K562 (cell line): ENCODE data around the gene MAP3K19. TPM values are rescaled to one million over a fixed set of nuclear protein-coding genes. Genes with fewer than 3 reads are reported as not detected.

ENCODE experiments used
- CBFA2T2 ChIP-seq: fragments of 450-650 bp; conservative IDR thresholded peaks from 2 replicates; pipeline ENCODE4 v1.6.1; 2017; ENCODE audit warnings: mild to moderate bottlenecking
- DNMT1 ChIP-seq: fragments of 450-650 bp; IDR thresholded peaks from 2 replicates; pipeline ENCODE4 v1.6.1; 2016; ENCODE audit warnings: antibody characterized with exemption, mild to moderate bottlenecking
- MYC ChIP-seq, 2 experiments: fragments of 250-450 bp in 1 of 2; sonication (Bioruptor Pico) in 1 of 2; IDR thresholded peaks; 2 replicates each; pipeline versions ENCODE4 v1.5.1 to v1.6.1; 2012 to 2021; ENCODE audit warnings: low read depth in 2 of 2, borderline replicate concordance in 1 of 2, improper control_type of control experiment in 1 of 2, low read length in 1 of 2, mild to moderate bottlenecking in 1 of 2, moderate library complexity in 1 of 2
- NFIX ChIP-seq: fragments of 250-450 bp; sonication (Bioruptor Pico); IDR thresholded peaks from 2 replicates; pipeline ENCODE4 v1.4.0; 2020; ENCODE audit warnings: low read depth, mild to moderate bottlenecking, moderate library complexity
- PTBP1 ChIP-seq: fragments of 200-400 bp; formaldehyde crosslinking; IDR thresholded peaks from 2 replicates; pipeline ENCODE4 v1.6.1; 2017; ENCODE audit warnings: low read depth, low read length
- RBM14 ChIP-seq: fragments of 200-400 bp; formaldehyde crosslinking; IDR thresholded peaks from 2 replicates; pipeline ENCODE4 v1.6.1; 2018; ENCODE audit warnings: low read depth, mild to moderate bottlenecking, low read length, moderate library complexity, borderline replicate concordance; ENCODE audit not compliant: insufficient read depth
- TEAD2 ChIP-seq: fragments of 450-650 bp; IDR thresholded peaks from 2 replicates; pipeline ENCODE4 v1.6.1; 2016; ENCODE audit warnings: missing genetic modification characterization, control low read depth, missing compliant biosample characterization
- YY1 ChIP-seq, 3 experiments: IDR thresholded peaks; 2 replicates each; pipeline ENCODE4 v1.6.1; 2011; ENCODE audit warnings: low read length in 2 of 3, mild to moderate bottlenecking in 2 of 3, moderate library complexity in 2 of 3, borderline replicate concordance in 1 of 3, control low read depth in 1 of 3, low read depth in 1 of 3; ENCODE audit not compliant: insufficient read depth in 3 of 3, insufficient replicate concordance in 2 of 3, control insufficient read depth in 1 of 3, insufficient read length in 1 of 3; ENCODE audit errors: extremely low read depth in 1 of 3
- ZC3H4 ChIP-seq: sonication (generic); formaldehyde crosslinking; IDR thresholded peaks from 2 replicates; pipeline ENCODE4 v1.9.0; 2021; ENCODE audit warnings: missing genetic modification reagents, borderline replicate concordance
- ZNF133 ChIP-seq: fragments of 250-450 bp; sonication (Bioruptor Pico); IDR thresholded peaks from 2 replicates; pipeline ENCODE4 v1.4.0; 2020; ENCODE audit warnings: mild to moderate bottlenecking
- ZNF175 ChIP-seq: fragments of 200-800 bp; sonication (Bioruptor generic); IDR thresholded peaks from 2 replicates; pipeline ENCODE4 v1.6.1; 2016; ENCODE audit warnings: low read depth, mild to moderate bottlenecking, missing genetic modification characterization, missing compliant biosample characterization
- ZNF695 ChIP-seq: fragments of 450-650 bp; formaldehyde crosslinking; IDR thresholded peaks from 2 replicates; pipeline ENCODE4 v1.4.0; 2020; ENCODE audit warnings: mild to moderate bottlenecking, moderate library complexity
- polyA plus RNA-seq, 8 experiments: library from polyadenylated mRNA; depleted of rRNA in 4 of 8; stranded (reverse) in 5 of 8; unstranded in 3 of 8; fragments of >200 nt; fragmentation: Nextera tagmentation in 2 of 8; fragmentation: Illumina TruSeq in 1 of 8; extraction: Ambion mirVana in 2 of 8; extraction: Trizol in 1 of 8; gene quantifications; 2 replicates each; pipeline versions ENCODE4 v1.2.1 to v1.2.3, GENCODE V29; 2011 to 2014; ENCODE audit warnings: inconsistent platforms in 1 of 8, missing spikeins in 1 of 8
- total RNA-seq, 7 experiments: library from RNA; depleted of rRNA in 6 of 7; stranded (reverse); fragments of >200 nt in 6 of 7; fragmentation: Illumina TruSeq in 2 of 7; extraction: Trizol in 2 of 7; gene quantifications; 2 replicates each; pipeline versions ENCODE4 v1.2.1 to v1.2.3, GENCODE V29; 2011 to 2021; ENCODE audit warnings: low replicate concordance in 1 of 7
- TF ChIP-seq, protein P1 (sequence below): fragments of 250-450 bp; sonication (Bioruptor Pico); IDR thresholded peaks from 2 replicates; pipeline ENCODE4 v1.5.0; 2020; ENCODE audit warnings: mild to moderate bottlenecking
- TF ChIP-seq, protein P2 (sequence below): fragments of 250-450 bp; sonication (Bioruptor Pico); IDR thresholded peaks from 2 replicates; pipeline ENCODE4 v1.8.0; 2021; ENCODE audit warnings: moderate library complexity, mild to moderate bottlenecking, inconsistent platforms
- TF ChIP-seq, protein P3 (sequence below): sonication (generic); formaldehyde crosslinking; IDR thresholded peaks from 2 replicates; pipeline ENCODE4 v1.8.0; 2022; ENCODE audit warnings: mild to moderate bottlenecking, missing genetic modification reagents
- TF ChIP-seq, protein P4 (sequence below): IDR thresholded peaks from 2 replicates; pipeline ENCODE4 v1.6.1; 2016; ENCODE audit warnings: missing genetic modification characterization, missing compliant biosample characterization

The MAP3K19 gene
- total and polyA plus RNA-seq, 9 of the 15 experiments (the other 6 are each of a cell fraction or from before 2014, with no cell fraction given), result 0.29 TPM; not detected in 8

DNA sequence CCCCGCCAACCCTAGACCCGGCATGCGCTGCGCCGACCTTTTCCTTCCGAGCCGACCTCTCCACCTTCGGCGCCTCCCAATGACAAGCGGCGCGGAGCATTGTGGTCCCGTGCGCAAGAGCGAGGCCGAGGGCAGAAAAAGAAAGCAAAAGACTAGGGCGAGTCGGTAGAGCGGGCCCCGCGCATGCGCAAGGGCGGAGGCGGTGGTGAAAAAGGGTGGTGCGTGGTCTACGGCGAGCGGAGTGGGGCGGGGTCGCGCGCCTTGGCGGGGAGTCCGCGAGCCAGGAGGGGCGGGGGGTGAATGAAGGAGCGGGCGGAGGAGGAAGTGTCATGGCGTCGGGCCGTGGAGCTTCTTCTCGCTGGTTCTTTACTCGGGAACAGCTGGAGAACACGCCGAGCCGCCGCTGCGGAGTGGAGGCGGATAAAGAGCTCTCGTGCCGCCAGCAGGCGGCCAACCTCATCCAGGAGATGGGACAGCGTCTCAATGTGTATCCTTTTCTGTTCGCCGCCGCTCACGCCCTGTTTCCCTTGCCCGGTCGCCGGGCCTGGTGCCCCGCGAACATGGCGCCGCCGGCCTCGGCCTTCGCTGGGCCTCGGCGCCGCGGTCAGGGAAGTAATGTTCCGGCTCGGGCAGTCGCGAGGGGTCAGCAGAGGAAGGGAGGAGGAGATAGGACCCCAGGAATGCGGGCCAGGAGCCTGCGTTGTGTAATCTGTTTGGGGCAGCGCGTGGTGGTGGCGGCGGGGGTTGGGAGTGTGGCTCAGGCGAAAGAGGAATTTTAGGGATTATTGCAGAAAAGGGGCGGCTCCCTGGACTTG lies 128.5 kb downstream of the MAP3K19 start, which contains the start of gene CCNT2 (continued):
- no peak for TF ChIP-seq ZC3H4
- TF ChIP-seq, protein P1, sequence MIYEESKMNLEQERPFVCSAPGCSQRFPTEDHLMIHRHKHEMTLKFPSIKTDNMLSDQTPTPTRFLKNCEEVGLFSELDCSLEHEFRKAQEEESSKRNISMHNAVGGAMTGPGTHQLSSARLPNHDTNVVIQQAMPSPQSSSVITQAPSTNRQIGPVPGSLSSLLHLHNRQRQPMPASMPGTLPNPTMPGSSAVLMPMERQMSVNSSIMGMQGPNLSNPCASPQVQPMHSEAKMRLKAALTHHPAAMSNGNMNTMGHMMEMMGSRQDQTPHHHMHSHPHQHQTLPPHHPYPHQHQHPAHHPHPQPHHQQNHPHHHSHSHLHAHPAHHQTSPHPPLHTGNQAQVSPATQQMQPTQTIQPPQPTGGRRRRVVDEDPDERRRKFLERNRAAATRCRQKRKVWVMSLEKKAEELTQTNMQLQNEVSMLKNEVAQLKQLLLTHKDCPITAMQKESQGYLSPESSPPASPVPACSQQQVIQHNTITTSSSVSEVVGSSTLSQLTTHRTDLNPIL (CRISPR knock-in tag), result no peak
- no peak for TF ChIP-seq RBM14
- TF ChIP-seq, protein P2, sequence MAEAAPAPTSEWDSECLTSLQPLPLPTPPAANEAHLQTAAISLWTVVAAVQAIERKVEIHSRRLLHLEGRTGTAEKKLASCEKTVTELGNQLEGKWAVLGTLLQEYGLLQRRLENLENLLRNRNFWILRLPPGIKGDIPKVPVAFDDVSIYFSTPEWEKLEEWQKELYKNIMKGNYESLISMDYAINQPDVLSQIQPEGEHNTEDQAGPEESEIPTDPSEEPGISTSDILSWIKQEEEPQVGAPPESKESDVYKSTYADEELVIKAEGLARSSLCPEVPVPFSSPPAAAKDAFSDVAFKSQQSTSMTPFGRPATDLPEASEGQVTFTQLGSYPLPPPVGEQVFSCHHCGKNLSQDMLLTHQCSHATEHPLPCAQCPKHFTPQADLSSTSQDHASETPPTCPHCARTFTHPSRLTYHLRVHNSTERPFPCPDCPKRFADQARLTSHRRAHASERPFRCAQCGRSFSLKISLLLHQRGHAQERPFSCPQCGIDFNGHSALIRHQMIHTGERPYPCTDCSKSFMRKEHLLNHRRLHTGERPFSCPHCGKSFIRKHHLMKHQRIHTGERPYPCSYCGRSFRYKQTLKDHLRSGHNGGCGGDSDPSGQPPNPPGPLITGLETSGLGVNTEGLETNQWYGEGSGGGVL (CRISPR knock-in tag), result no peak
- TF ChIP-seq, protein P3, sequence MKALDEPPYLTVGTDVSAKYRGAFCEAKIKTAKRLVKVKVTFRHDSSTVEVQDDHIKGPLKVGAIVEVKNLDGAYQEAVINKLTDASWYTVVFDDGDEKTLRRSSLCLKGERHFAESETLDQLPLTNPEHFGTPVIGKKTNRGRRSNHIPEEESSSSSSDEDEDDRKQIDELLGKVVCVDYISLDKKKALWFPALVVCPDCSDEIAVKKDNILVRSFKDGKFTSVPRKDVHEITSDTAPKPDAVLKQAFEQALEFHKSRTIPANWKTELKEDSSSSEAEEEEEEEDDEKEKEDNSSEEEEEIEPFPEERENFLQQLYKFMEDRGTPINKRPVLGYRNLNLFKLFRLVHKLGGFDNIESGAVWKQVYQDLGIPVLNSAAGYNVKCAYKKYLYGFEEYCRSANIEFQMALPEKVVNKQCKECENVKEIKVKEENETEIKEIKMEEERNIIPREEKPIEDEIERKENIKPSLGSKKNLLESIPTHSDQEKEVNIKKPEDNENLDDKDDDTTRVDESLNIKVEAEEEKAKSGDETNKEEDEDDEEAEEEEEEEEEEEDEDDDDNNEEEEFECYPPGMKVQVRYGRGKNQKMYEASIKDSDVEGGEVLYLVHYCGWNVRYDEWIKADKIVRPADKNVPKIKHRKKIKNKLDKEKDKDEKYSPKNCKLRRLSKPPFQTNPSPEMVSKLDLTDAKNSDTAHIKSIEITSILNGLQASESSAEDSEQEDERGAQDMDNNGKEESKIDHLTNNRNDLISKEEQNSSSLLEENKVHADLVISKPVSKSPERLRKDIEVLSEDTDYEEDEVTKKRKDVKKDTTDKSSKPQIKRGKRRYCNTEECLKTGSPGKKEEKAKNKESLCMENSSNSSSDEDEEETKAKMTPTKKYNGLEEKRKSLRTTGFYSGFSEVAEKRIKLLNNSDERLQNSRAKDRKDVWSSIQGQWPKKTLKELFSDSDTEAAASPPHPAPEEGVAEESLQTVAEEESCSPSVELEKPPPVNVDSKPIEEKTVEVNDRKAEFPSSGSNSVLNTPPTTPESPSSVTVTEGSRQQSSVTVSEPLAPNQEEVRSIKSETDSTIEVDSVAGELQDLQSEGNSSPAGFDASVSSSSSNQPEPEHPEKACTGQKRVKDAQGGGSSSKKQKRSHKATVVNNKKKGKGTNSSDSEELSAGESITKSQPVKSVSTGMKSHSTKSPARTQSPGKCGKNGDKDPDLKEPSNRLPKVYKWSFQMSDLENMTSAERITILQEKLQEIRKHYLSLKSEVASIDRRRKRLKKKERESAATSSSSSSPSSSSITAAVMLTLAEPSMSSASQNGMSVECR, result peak; percentile 26; the same call in 1 of the 2 replicates
- TF ChIP-seq ZNF175 (CRISPR knock-in tag), result no peak
- TF ChIP-seq, protein P4, sequence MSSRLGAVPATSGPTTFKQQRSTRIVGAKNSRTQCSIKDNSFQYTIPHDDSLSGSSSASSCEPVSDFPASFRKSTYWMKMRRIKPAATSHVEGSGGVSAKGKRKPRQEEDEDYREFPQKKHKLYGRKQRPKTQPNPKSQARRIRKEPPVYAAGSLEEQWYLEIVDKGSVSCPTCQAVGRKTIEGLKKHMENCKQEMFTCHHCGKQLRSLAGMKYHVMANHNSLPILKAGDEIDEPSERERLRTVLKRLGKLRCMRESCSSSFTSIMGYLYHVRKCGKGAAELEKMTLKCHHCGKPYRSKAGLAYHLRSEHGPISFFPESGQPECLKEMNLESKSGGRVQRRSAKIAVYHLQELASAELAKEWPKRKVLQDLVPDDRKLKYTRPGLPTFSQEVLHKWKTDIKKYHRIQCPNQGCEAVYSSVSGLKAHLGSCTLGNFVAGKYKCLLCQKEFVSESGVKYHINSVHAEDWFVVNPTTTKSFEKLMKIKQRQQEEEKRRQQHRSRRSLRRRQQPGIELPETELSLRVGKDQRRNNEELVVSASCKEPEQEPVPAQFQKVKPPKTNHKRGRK (tag), result no peak
- no peak for TF ChIP-seq TEAD2 (tag)
- TF ChIP-seq NFIX (CRISPR knock-in tag), result no peak
- no peak for TF ChIP-seq CBFA2T2
- no peak for TF ChIP-seq PTBP1
- no peak for TF ChIP-seq ZNF133
- TF ChIP-seq DNMT1, result no peak
- TF ChIP-seq YY1 (IDR thresholded peaks at IDR 0.05; ENCODE audit: borderline replicate concordance in 1 of 3, control insufficient read depth in 1 of 3, extremely low read depth in 1 of 3, insufficient read depth in 3 of 3, insufficient read length in 1 of 3, insufficient replicate concordance in 2 of 3, low read depth in 1 of 3, low read length in 2 of 3), result peak; percentile 79 to 94 (median 91)
- no peak for TF ChIP-seq ZNF695
- TF ChIP-seq MYC (IDR thresholded peaks at IDR 0.05; ENCODE audit: low read depth, low read length), result peak; percentile 44; the same call in 1 of the 2 replicates
- no peak for TF ChIP-seq MYC (CRISPR knock-in tag; IDR thresholded peaks at IDR 0.05; ENCODE audit: borderline replicate concordance, low read depth)
